ENCODE data around the gene MVB12B.
A peak's percentile ranks its signal among the peaks of the same experiment; 100 is the strongest.
"Not testable (repeated sequence)": the region's sequence is repeated elsewhere in the genome, so short reads cannot be mapped to it uniquely, and the experiment has no call there.

MVB12B gene

GRCh38 chr9:126472198-126472947 lies 145.7 kb downstream of the MVB12B start:
- no peak for DNase-seq (ENCODE audit: low read depth)
- H3K4me3 ChIP-seq (ENCODE audit: control insufficient read depth, low read depth, low read length), result no peak overlapping the region
- no peak for TF ChIP-seq CTCF (IDR thresholded peaks at IDR 0.05; ENCODE audit: control insufficient read depth, insufficient read depth, low read depth, low read length, missing control alignments)

GRCh38 chr9:126472948-126473298 lies 146.3 kb downstream of the MVB12B start:
- TF ChIP-seq CTCF (IDR thresholded peaks at IDR 0.05; ENCODE audit: control insufficient read depth, insufficient read depth, low read depth, low read length, missing control alignments), result no peak
- DNase-seq (ENCODE audit: low read depth), result no peak
- H3K4me3 ChIP-seq (ENCODE audit: control insufficient read depth, low read depth, low read length), result no peak overlapping the region

- no peak for TF ChIP-seq CTCF (IDR thresholded peaks at IDR 0.05; ENCODE audit: control insufficient read depth, insufficient read depth, low read depth, low read length, missing control alignments)
- no peak overlapping the region; the same call in 1 of the 2 replicates for H3K4me3 ChIP-seq (ENCODE audit: control insufficient read depth, low read depth, low read length)
- DNase-seq (ENCODE audit: low read depth), result peak; percentile 24
Measured at GRCh38 chr9:126474206-126474765, 147.7 kb downstream of the MVB12B start.

GRCh38 chr9:126474786-126475485 lies 148.3 kb downstream of the MVB12B start:
- H3K4me3 ChIP-seq (ENCODE audit: control insufficient read depth, low read depth, low read length), result no peak overlapping the region
- no peak for TF ChIP-seq CTCF (IDR thresholded peaks at IDR 0.05; ENCODE audit: control insufficient read depth, insufficient read depth, low read depth, low read length, missing control alignments)
- peak; percentile 63 for DNase-seq (ENCODE audit: low read depth)

GRCh38 chr9:126475933-126476555 lies 149.4 kb downstream of the MVB12B start:
- TF ChIP-seq CTCF (IDR thresholded peaks at IDR 0.05; ENCODE audit: control insufficient read depth, insufficient read depth, low read depth, low read length, missing control alignments), result no peak
- DNase-seq (ENCODE audit: low read depth), result no peak

GRCh38 chr9:126477432-126477831 lies 150.8 kb downstream of the MVB12B start:
- DNase-seq (ENCODE audit: low read depth); H3K4me3 ChIP-seq (ENCODE audit: control insufficient read depth, low read depth, low read length): not testable (repeated sequence)

More at GRCh38 chr9:126475933-126476555, 149.4 kb downstream of the MVB12B start:
- no peak overlapping the region for H3K4me3 ChIP-seq (ENCODE audit: control insufficient read depth, low read depth, low read length)

Measured in AG09309 (cell line).